K562 (cell line): ENCODE results near the gene PRKG1.

Experiments used
- SRF ChIP-seq, 2 experiments: fragments of 250-450, 450-650 bp in 1 of 2; sonication (Bioruptor Pico) in 1 of 2; sonication (generic) in 1 of 2; formaldehyde crosslinking; IDR thresholded peaks; 2 replicates each; pipeline versions ENCODE4 v1.5.0 to v1.5.1; 2020 to 2022; ENCODE audit warnings: mild to moderate bottlenecking in 1 of 2, missing genetic modification reagents in 1 of 2
- TF ChIP-seq, protein P1 (sequence below), 3 experiments: IDR thresholded peaks in 2 of 3; conservative IDR thresholded peaks in 1 of 3; 2 replicates each; pipeline ENCODE4 v1.5.1; 2011 to 2012; ENCODE audit warnings: low read length in 3 of 3, mild to moderate bottlenecking in 3 of 3, control low read depth in 2 of 3, improper control_type of control experiment in 1 of 3, inconsistent platforms in 1 of 3, low read depth in 1 of 3, mixed read lengths in 1 of 3, moderate library complexity in 1 of 3; ENCODE audit not compliant: insufficient read depth in 2 of 3

- no peak for TF ChIP-seq SRF (CRISPR knock-in tag; IDR thresholded peaks at IDR 0.05)
- TF ChIP-seq, protein P1, sequence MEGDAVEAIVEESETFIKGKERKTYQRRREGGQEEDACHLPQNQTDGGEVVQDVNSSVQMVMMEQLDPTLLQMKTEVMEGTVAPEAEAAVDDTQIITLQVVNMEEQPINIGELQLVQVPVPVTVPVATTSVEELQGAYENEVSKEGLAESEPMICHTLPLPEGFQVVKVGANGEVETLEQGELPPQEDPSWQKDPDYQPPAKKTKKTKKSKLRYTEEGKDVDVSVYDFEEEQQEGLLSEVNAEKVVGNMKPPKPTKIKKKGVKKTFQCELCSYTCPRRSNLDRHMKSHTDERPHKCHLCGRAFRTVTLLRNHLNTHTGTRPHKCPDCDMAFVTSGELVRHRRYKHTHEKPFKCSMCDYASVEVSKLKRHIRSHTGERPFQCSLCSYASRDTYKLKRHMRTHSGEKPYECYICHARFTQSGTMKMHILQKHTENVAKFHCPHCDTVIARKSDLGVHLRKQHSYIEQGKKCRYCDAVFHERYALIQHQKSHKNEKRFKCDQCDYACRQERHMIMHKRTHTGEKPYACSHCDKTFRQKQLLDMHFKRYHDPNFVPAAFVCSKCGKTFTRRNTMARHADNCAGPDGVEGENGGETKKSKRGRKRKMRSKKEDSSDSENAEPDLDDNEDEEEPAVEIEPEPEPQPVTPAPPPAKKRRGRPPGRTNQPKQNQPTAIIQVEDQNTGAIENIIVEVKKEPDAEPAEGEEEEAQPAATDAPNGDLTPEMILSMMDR (IDR thresholded peaks at IDR 0.05 in 2 of 3, conservative IDR thresholded peaks at IDR 0.05 in 1 of 3; ENCODE audit: insufficient read depth in 2 of 3, low read depth in 1 of 3, low read length in 3 of 3) = no peak
Observed at GRCh38 chr10:51072210-51072609, 2.1 kb upstream of the PRKG1 start.
